LNCaP clone FGC (cell line): ENCODE measurements around the gene TPST2.

ENCODE experiments used
- DNase-seq: peaks from one replicate; pipeline ENCODE4 v3.0.0-alpha.2; 2011; ENCODE audit warnings: low read depth
- H3K4me3 ChIP-seq: 2 replicates; pipeline ENCODE4 v1.5.1; 2011; ENCODE audit warnings: mild to moderate bottlenecking, low read depth, low read length, control low read depth
- CTCF ChIP-seq: IDR thresholded peaks from 2 replicates; pipeline ENCODE4 v1.5.1; 2012; ENCODE audit warnings: mild to moderate bottlenecking; ENCODE audit not compliant: control insufficient read depth, insufficient read depth; ENCODE audit errors: extremely low read depth

The TPST2 gene

GRCh38 chr22:26581026-26581425, 8.9 kb downstream of the TPST2 start:
- H3K4me3 ChIP-seq, result no peak overlapping the region
- no peak for DNase-seq
- TF ChIP-seq CTCF, result no peak

GRCh38 chr22:26580240-26580962, 9.5 kb downstream of the TPST2 start:
- no peak overlapping the region for H3K4me3 ChIP-seq
- no peak for DNase-seq
- no peak for TF ChIP-seq CTCF

DNA sequence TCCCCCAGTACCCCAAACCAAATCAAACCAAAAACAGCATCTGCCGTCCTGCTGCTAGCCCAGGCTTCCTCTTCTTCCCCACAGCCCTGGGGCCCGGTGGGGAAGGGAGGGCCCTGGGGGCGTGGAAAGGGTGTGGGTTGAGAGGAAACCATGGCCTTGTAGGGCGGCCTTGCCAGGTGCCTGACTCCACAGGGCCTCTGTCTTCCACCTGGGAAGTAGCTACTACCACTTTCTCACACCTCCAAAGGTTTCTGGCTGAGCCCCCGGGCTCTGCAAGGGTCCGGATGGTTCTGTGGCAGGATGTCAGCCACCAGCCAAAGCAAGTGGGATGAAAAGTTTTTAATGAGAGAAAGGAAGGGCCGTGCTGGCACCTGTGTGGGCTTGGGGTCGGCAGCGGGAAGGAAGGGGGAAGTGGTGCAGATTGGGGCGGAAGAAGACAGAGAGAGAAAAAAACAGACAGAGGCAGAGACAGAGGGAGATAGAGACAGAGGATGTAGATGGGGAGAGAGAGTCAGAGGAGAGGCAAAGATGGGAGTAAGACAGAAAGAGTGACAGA, 10.5 kb downstream of the TPST2 start:
- no peak overlapping the region for H3K4me3 ChIP-seq
- DNase-seq, result no peak
- TF ChIP-seq CTCF, result no peak

- no peak overlapping the region for H3K4me3 ChIP-seq
- TF ChIP-seq CTCF, result no peak
- no peak for DNase-seq
Measured at GRCh38 chr22:26577081-26577480, 12.9 kb downstream of the TPST2 start.

- no peak for TF ChIP-seq CTCF
- no peak for DNase-seq
- no peak overlapping the region for H3K4me3 ChIP-seq
Measured at GRCh38 chr22:26576026-26576680, 13.8 kb downstream of the TPST2 start.

GRCh38 chr22:26574001-26574723, 15.8 kb downstream of the TPST2 start:
- no peak for DNase-seq
- TF ChIP-seq CTCF, result no peak
- no peak overlapping the region for H3K4me3 ChIP-seq
